Mammary epithelial cell (primary cell): ENCODE measurements around the gene PAX5.

Experiments used
- CTCF ChIP-seq, 2 donors: IDR thresholded peaks in 1 of 2; conservative IDR thresholded peaks in 1 of 2; 2 replicates each; pipeline ENCODE4 v1.5.1; 2011 to 2012; ENCODE audit warnings: inconsistent platforms in 2 of 2, low read length in 2 of 2, mild to moderate bottlenecking in 2 of 2, control low read depth in 1 of 2, low read depth in 1 of 2; ENCODE audit not compliant: insufficient read depth in 1 of 2; ENCODE audit errors: extremely low read depth in 1 of 2
- EZH2 ChIP-seq: IDR thresholded peaks from 2 replicates; pipeline ENCODE4 v1.6.1; 2012; ENCODE audit warnings: low read length, inconsistent platforms, borderline replicate concordance

- TF ChIP-seq CTCF (conservative IDR thresholded peaks at IDR 0.05 in 1 of 2, IDR thresholded peaks at IDR 0.05 in 1 of 2; ENCODE audit: extremely low read depth in 1 of 2, insufficient read depth in 1 of 2, low read depth in 1 of 2, low read length in 2 of 2) (no peak), EZH2 (no peak)
Observed at GRCh38 chr9:36961051-36961450, 73.0 kb downstream of the PAX5 start.
